ENCODE results near the gene HFM1.

HFM1 gene

GRCh38 chr1:91325456-91325855 is 79.2 kb downstream of the HFM1 start:
- TF ChIP-seq EP300 (IDR thresholded peaks at IDR 0.05; ENCODE audit: borderline replicate concordance) (no peak), NFIC (IDR thresholded peaks at IDR 0.05) (no peak), REST (IDR thresholded peaks at IDR 0.05; ENCODE audit: low read depth) (no peak), USF1 (IDR thresholded peaks at IDR 0.05) (no peak), TAF1 (IDR thresholded peaks at IDR 0.05; ENCODE audit: low read depth) (no peak), ZBTB7A (IDR thresholded peaks at IDR 0.05; ENCODE audit: low read depth) (no peak), MAX (IDR thresholded peaks at IDR 0.05) (no peak), EGR1 (IDR thresholded peaks at IDR 0.05) (no peak)

- no peak for TF ChIP-seq CREB1 (IDR thresholded peaks at IDR 0.05; ENCODE audit: low read depth)
- TF ChIP-seq YY1 (IDR thresholded peaks at IDR 0.05; ENCODE audit: low read depth) = no peak
- no peak for TF ChIP-seq NFIC (IDR thresholded peaks at IDR 0.05)
- no peak for TF ChIP-seq TCF12 (IDR thresholded peaks at IDR 0.05; ENCODE audit: low read depth)
- no peak for TF ChIP-seq EGR1 (IDR thresholded peaks at IDR 0.05)
These were observed 90.0 kb downstream of the HFM1 start for GRCh38 chr1:91314643-91315042.

GRCh38 chr1:91311672-91312071 is 93.0 kb downstream of the HFM1 start:
- no peak for TF ChIP-seq FOXM1 (IDR thresholded peaks at IDR 0.05; ENCODE audit: borderline replicate concordance, low read depth)
- no peak for TF ChIP-seq CREB1 (IDR thresholded peaks at IDR 0.05; ENCODE audit: low read depth)
- TF ChIP-seq USF1 (IDR thresholded peaks at IDR 0.05) = no peak
- TF ChIP-seq MAX (IDR thresholded peaks at IDR 0.05) = no peak
- no peak for TF ChIP-seq RAD21 (IDR thresholded peaks at IDR 0.05; ENCODE audit: low read depth)
- no peak for TF ChIP-seq ZBTB7A (IDR thresholded peaks at IDR 0.05; ENCODE audit: low read depth)
- TF ChIP-seq CEBPB (IDR thresholded peaks at IDR 0.05) = no peak
- no peak for TF ChIP-seq EGR1 (IDR thresholded peaks at IDR 0.05)
- no peak for TF ChIP-seq NFIC (IDR thresholded peaks at IDR 0.05)
- TF ChIP-seq TAF1 (IDR thresholded peaks at IDR 0.05; ENCODE audit: low read depth) = no peak
- TF ChIP-seq EP300 (IDR thresholded peaks at IDR 0.05; ENCODE audit: borderline replicate concordance) = no peak
- no peak for TF ChIP-seq TEAD4 (IDR thresholded peaks at IDR 0.05)
- no peak for TF ChIP-seq TCF12 (IDR thresholded peaks at IDR 0.05; ENCODE audit: low read depth)
- TF ChIP-seq YY1 (IDR thresholded peaks at IDR 0.05; ENCODE audit: low read depth) = no peak

- no peak for TF ChIP-seq MAX (IDR thresholded peaks at IDR 0.05)
- no peak for TF ChIP-seq EGR1 (IDR thresholded peaks at IDR 0.05)
- no peak for TF ChIP-seq RAD21 (IDR thresholded peaks at IDR 0.05; ENCODE audit: low read depth)
- no peak for TF ChIP-seq FOXM1 (IDR thresholded peaks at IDR 0.05; ENCODE audit: borderline replicate concordance, low read depth)
- no peak for TF ChIP-seq NFIC (IDR thresholded peaks at IDR 0.05)
These were observed 96.1 kb downstream of the HFM1 start for GRCh38 chr1:91308544-91308943.

- TF ChIP-seq NFIC (IDR thresholded peaks at IDR 0.05) (no peak), CEBPB (IDR thresholded peaks at IDR 0.05) (no peak), TAF1 (IDR thresholded peaks at IDR 0.05; ENCODE audit: low read depth) (no peak), CREB1 (IDR thresholded peaks at IDR 0.05; ENCODE audit: low read depth) (no peak), FOXM1 (IDR thresholded peaks at IDR 0.05; ENCODE audit: borderline replicate concordance, low read depth) (no peak), USF1 (IDR thresholded peaks at IDR 0.05) (no peak), RAD21 (IDR thresholded peaks at IDR 0.05; ENCODE audit: low read depth) (no peak), YY1 (IDR thresholded peaks at IDR 0.05; ENCODE audit: low read depth) (no peak), EGR1 (IDR thresholded peaks at IDR 0.05) (no peak), ZBTB7A (IDR thresholded peaks at IDR 0.05; ENCODE audit: low read depth) (no peak), TEAD4 (IDR thresholded peaks at IDR 0.05) (no peak), TCF12 (IDR thresholded peaks at IDR 0.05; ENCODE audit: low read depth) (no peak), EP300 (IDR thresholded peaks at IDR 0.05; ENCODE audit: borderline replicate concordance) (no peak), MAX (IDR thresholded peaks at IDR 0.05) (no peak), REST (IDR thresholded peaks at IDR 0.05; ENCODE audit: low read depth) (no peak)
These were observed 96.7 kb downstream of the HFM1 start for GRCh38 chr1:91307784-91308409.
